GM12878 (cell line): ENCODE data around the gene LIMS1. TPM values are rescaled to one million over a fixed set of nuclear protein-coding genes. Genes with fewer than 3 reads are reported as not detected.

Experiments
- ATAC-seq: fragments of 200-7000 bp; cut with Tn5 transposase; 3 replicates; pipeline ENCODE4 v1.9.1; 2020; ENCODE audit warnings: mild to moderate bottlenecking, moderate library complexity
- BruUV-seq: library from RNA; stranded (reverse); fragments of 400-500 nt; replicated peaks from 2 replicates; lab custom pipeline; 2021; lab: Mats Ljungman, UMichigan
- CTCF ChIA-PET: fragments of 300-600 bp; sonication (Branson Sonifier 250); formaldehyde crosslinking; extraction: SDS; loops from one replicate; lab custom pipeline; 2021; ENCODE audit warnings: inconsistent platforms; lab: Yijun Ruan, JAX
- POLR2A ChIA-PET: fragments of 350-600 bp; formaldehyde crosslinking; extraction: SDS; loops from one replicate; lab custom pipeline; 2021; ENCODE audit warnings: inconsistent platforms; lab: Charles Lee
- RAD21 ChIA-PET: fragments of 300-600 bp; sonication (Branson Sonifier 250); formaldehyde crosslinking; loops from one replicate; lab custom pipeline; 2023; ENCODE audit warnings: antibody characterized with exemption; ENCODE audit not compliant: unreplicated experiment; lab: Charles Lee
- SMC1A ChIA-PET: fragments of 300-600 bp; sonication (Branson Sonifier 250); formaldehyde crosslinking; loops from one replicate; lab custom pipeline; 2023; ENCODE audit not compliant: unreplicated experiment, uncharacterized antibody; lab: Charles Lee
- DNase-seq: peaks from one replicate; pipeline ENCODE4 v3.0.0-alpha.2; 2011; ENCODE audit warnings: low read depth, low spot score
- FAIRE-seq: peaks from 3 replicates; lab custom pipeline; 2011; peaks lifted over from hg19 to GRCh38; lab: Jason Lieb, UNC
- H2AFZ ChIP-seq: 2 replicates; pipeline ENCODE4 v1.6.0; 2011; ENCODE audit warnings: low read depth, low read length, control low read depth; ENCODE audit not compliant: control insufficient read depth
- H3K27ac ChIP-seq: 2 replicates; pipeline ENCODE4 v1.5.1; 2011; ENCODE audit warnings: control low read depth; ENCODE audit not compliant: control insufficient read depth, insufficient read depth
- H3K27me3 ChIP-seq, 2 experiments: replicated peaks in 1 of 2; 2 replicates each; pipeline versions ENCODE4 v1.6.0 to v1.6.1; 2011; ENCODE audit warnings: low read length in 1 of 2; ENCODE audit not compliant: control insufficient read depth in 2 of 2, insufficient read depth in 2 of 2
- H3K36me3 ChIP-seq, 2 experiments: 2 replicates each; pipeline ENCODE4 v1.5.1; 2011; ENCODE audit warnings: low read length in 1 of 2; ENCODE audit not compliant: control insufficient read depth in 2 of 2, insufficient read depth in 2 of 2
- H3K4me1 ChIP-seq: 2 replicates; pipeline ENCODE4 v1.6.1; 2011; ENCODE audit warnings: mild to moderate bottlenecking, low read length, moderate library complexity, mixed read lengths; ENCODE audit not compliant: control insufficient read depth, insufficient read depth
- H3K4me2 ChIP-seq: 2 replicates; pipeline ENCODE4 v1.6.0; 2011; ENCODE audit warnings: control low read depth; ENCODE audit not compliant: control insufficient read depth, insufficient read depth
- H3K4me3 ChIP-seq: fragments of 200-600 bp; sonication (generic); 2 replicates; pipeline ENCODE4 v1.5.1; 2016
- H3K79me2 ChIP-seq: 2 replicates; pipeline ENCODE4 v1.6.0; 2011; ENCODE audit warnings: low read length; ENCODE audit not compliant: control insufficient read depth, insufficient read depth
- H3K9ac ChIP-seq: 2 replicates; pipeline ENCODE4 v1.8.0; 2011; ENCODE audit warnings: low read length, control low read depth, mixed read lengths; ENCODE audit not compliant: control insufficient read depth, insufficient read depth
- H3K9me3 ChIP-seq: replicated peaks from 3 replicates; pipeline ENCODE4 v1.5.1; 2011; ENCODE audit warnings: mild to moderate bottlenecking, low read length; ENCODE audit not compliant: control insufficient read depth, insufficient read depth
- H4K20me1 ChIP-seq: 2 replicates; pipeline ENCODE4 v1.6.0; 2011; ENCODE audit not compliant: control insufficient read depth, insufficient read depth
- GABPA ChIP-seq: IDR thresholded peaks from 2 replicates; pipeline ENCODE4 v1.6.1; 2014; ENCODE audit warnings: antibody characterized with exemption, low read depth, mild to moderate bottlenecking, inconsistent platforms
- MTA2 ChIP-seq: fragments of 450-650 bp; IDR thresholded peaks from 2 replicates; pipeline ENCODE4 v1.6.1; 2016; ENCODE audit warnings: low read depth, mild to moderate bottlenecking, moderate library complexity
- SP1 ChIP-seq: IDR thresholded peaks from one replicate; pipeline ENCODE4 v1.6.1; 2011; ENCODE audit warnings: low read depth, low read length
- SRF ChIP-seq, 2 experiments: IDR thresholded peaks; 2 replicates each; pipeline ENCODE4 v1.6.1; 2011; ENCODE audit warnings: low read depth in 2 of 2, low read length in 2 of 2, mild to moderate bottlenecking in 1 of 2, moderate library complexity in 1 of 2
- STAT1 ChIP-seq: fragments of 450-650 bp; conservative IDR thresholded peaks from 2 replicates; pipeline ENCODE4 v1.6.1; 2014; ENCODE audit warnings: antibody characterized with exemption, mild to moderate bottlenecking
- WGBS: methylation state at CpG from one replicate; pipeline ENCODE4 v1.1.6; 2016; ENCODE audit warnings: low lambda C conversion rate; ENCODE audit not compliant: insufficient replicate concordance, insufficient coverage; ENCODE audit errors: missing lambda C conversion rate; 5-methylcytosine and 5-hydroxymethylcytosine counted together
- in situ Hi-C: fragments of 300-500 bp; cut with MboI; formaldehyde crosslinking; loops from 9 replicates; pipeline ENCODE4 v1.14.3; 2018; ENCODE audit warnings: mixed read lengths
- intact Hi-C: fragments of 100-400 bp; cut with micrococcal nuclease; formaldehyde crosslinking; loops from one replicate; pipeline ENCODE4 v1.14.2; 2022; ENCODE audit not compliant: unreplicated experiment
- polyA plus RNA-seq, 11 experiments: library from polyadenylated mRNA; depleted of rRNA in 4 of 11; unstranded in 6 of 11; stranded (reverse) in 5 of 11; fragments of >200 nt; fragmentation: Nextera tagmentation in 4 of 11; fragmentation: Illumina TruSeq in 1 of 11; extraction: Ambion mirVana in 4 of 11; extraction: Trizol in 1 of 11; gene quantifications; 1 replicate in 1 of 11; 2 replicates in 10 of 11; pipeline versions ENCODE4 v1.2.1 to v1.2.3, GENCODE V29; 2011 to 2016; ENCODE audit warnings: inconsistent platforms in 2 of 11, missing spikeins in 2 of 11, low read depth in 1 of 11
- total RNA-seq, 4 experiments: library from RNA; depleted of rRNA in 3 of 4; stranded (reverse); fragments of >200 nt in 3 of 4; fragmentation: Illumina TruSeq in 1 of 4; extraction: Trizol in 1 of 4; gene quantifications; 2 replicates each; pipeline versions ENCODE4 v1.2.1 to v1.2.3, GENCODE V29; 2013 to 2021
- TF ChIP-seq, protein P1 (sequence below): fragments of 450-650 bp; formaldehyde crosslinking; IDR thresholded peaks from 2 replicates; pipeline ENCODE4 v1.4.0; 2022; ENCODE audit warnings: mild to moderate bottlenecking, moderate library complexity
- TF ChIP-seq, protein P2 (sequence below): fragments of 450-650 bp; IDR thresholded peaks from 2 replicates; pipeline ENCODE4 v1.6.1; 2016; ENCODE audit warnings: mild to moderate bottlenecking
- TF ChIP-seq, protein P3 (sequence below): IDR thresholded peaks from 2 replicates; pipeline ENCODE4 v1.6.1; 2012; ENCODE audit warnings: low read depth, low read length, improper control_type of control experiment
- TF ChIP-seq, protein P4 (sequence below): IDR thresholded peaks from 2 replicates; pipeline ENCODE4 v1.6.1; 2012; ENCODE audit warnings: low read length, inconsistent platforms

Gene LIMS1
- total and polyA plus RNA-seq, 10 of the 15 experiments (the other 5 are each of a cell fraction or from before 2014, with no cell fraction given) = 15.7 to 98.1 (median 43.9) TPM

DNA sequence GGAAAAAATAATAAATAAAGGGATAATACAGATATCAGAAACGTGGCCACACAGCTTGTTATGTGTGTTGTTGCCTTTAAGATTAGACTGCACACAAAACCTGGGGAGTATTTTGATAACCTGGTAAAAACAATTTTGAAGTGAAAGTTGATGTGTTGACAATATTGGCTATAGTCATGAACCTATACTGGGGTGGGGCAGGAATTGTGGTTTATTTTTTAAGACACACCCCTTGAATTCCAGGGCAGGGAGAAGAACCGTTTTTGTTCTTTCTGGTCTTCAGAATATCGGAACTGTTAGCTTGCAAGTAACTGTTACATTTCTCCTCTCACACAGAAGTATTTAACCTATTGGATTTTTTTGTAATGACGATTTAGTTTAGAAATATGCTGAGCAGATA lies 80.4 kb downstream of the LIMS1 start (continued):
- TF ChIP-seq, protein P1, sequence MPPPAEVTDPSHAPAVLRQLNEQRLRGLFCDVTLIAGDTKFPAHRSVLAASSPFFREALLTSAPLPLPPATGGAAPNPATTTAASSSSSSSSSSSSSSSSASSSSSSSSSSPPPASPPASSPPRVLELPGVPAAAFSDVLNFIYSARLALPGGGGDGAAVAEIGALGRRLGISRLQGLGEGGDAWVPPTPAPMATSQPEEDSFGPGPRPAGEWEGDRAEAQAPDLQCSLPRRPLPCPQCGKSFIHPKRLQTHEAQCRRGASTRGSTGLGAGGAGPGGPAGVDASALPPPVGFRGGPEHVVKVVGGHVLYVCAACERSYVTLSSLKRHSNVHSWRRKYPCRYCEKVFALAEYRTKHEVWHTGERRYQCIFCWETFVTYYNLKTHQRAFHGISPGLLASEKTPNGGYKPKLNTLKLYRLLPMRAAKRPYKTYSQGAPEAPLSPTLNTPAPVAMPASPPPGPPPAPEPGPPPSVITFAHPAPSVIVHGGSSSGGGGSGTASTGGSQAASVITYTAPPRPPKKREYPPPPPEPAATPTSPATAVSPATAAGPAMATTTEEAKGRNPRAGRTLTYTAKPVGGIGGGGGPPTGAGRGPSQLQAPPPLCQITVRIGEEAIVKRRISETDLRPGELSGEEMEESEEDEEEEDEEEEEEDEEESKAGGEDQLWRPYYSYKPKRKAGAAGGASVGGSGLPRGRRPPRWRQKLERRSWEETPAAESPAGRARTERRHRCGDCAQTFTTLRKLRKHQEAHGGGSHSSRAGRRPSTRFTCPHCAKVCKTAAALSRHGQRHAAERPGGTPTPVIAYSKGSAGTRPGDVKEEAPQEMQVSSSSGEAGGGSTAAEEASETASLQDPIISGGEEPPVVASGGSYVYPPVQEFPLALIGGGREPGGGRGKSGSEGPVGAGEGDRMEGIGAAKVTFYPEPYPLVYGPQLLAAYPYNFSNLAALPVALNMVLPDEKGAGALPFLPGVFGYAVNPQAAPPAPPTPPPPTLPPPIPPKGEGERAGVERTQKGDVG (CRISPR knock-in tag) = no peak
- TF ChIP-seq SP1 (no peak), STAT1 (no peak), GABPA (no peak), MTA2 (no peak)

- H3K79me2 ChIP-seq = peaks cover 9% of the 10 kb centered on the region
These were observed 81.3 kb downstream of the LIMS1 start for GRCh38 chr2:108615480-108616090.

More at GRCh38 chr2:108615480-108616090, 81.3 kb downstream of the LIMS1 start:
- no peak overlapping the region for H3K4me3 ChIP-seq
- ATAC-seq = no peak
- H3K36me3 ChIP-seq = no peaks in the 10 kb centered on the region
- ChIA-PET POLR2A (interaction anchor here (0.6 to 1.9 kb wide), 5 partner anchors 9 to 86 kb away, joined by 3 to 10 read pairs (median 6); no protein-coding TSS in a partner anchor), RAD21 (interaction anchor here (3.0 to 10.2 kb wide), 2 partner anchors 9 to 16 kb away, joined by 6 to 441 read pairs; no protein-coding TSS in a partner anchor), SMC1A (interaction anchor here (1.1 to 19.4 kb wide), 4 partner anchors 9 to 40 kb away, joined by 5 to 800 read pairs (median 13); no protein-coding TSS in a partner anchor), CTCF (interaction anchor here (1.1 to 10.4 kb wide), 3 partner anchors 9 to 17 kb away, joined by 3 to 441 read pairs (median 7); no protein-coding TSS in a partner anchor)
- H3K9me3 ChIP-seq = no peaks in the 10 kb centered on the region
- H3K9ac ChIP-seq = no peak overlapping the region
- no peak overlapping the region for H3K27ac ChIP-seq
- H3K4me2 ChIP-seq = no peak overlapping the region
- H3K27me3 ChIP-seq = no peaks in the 10 kb centered on the region
- intact Hi-C loops = no loop called here
- no peak overlapping the region for H2AFZ ChIP-seq
- peaks cover 39% of the 10 kb centered on the region for H3K4me1 ChIP-seq
- in situ Hi-C loops = no loop called here
- no TSS peak for BruUV-seq
- DNase-seq = no peak
- peaks cover 4% of the 10 kb centered on the region; the same call in 1 of the 2 replicates for H4K20me1 ChIP-seq
- FAIRE-seq = no peak
- 82% methylated on average over 2 of the region's 2 CpGs for WGBS
- peak in 1 of 2 experiments; percentile 58; a peak in 1 of 4 replicates for TF ChIP-seq SRF (IDR thresholded peaks at IDR 0.05; ENCODE audit: low read depth in 2 of 2, low read length in 2 of 2)
- TF ChIP-seq, protein P2, sequence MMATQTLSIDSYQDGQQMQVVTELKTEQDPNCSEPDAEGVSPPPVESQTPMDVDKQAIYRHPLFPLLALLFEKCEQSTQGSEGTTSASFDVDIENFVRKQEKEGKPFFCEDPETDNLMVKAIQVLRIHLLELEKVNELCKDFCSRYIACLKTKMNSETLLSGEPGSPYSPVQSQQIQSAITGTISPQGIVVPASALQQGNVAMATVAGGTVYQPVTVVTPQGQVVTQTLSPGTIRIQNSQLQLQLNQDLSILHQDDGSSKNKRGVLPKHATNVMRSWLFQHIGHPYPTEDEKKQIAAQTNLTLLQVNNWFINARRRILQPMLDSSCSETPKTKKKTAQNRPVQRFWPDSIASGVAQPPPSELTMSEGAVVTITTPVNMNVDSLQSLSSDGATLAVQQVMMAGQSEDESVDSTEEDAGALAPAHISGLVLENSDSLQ = peak; percentile 33; the same call in 1 of the 2 replicates
- TF ChIP-seq, protein P3, sequence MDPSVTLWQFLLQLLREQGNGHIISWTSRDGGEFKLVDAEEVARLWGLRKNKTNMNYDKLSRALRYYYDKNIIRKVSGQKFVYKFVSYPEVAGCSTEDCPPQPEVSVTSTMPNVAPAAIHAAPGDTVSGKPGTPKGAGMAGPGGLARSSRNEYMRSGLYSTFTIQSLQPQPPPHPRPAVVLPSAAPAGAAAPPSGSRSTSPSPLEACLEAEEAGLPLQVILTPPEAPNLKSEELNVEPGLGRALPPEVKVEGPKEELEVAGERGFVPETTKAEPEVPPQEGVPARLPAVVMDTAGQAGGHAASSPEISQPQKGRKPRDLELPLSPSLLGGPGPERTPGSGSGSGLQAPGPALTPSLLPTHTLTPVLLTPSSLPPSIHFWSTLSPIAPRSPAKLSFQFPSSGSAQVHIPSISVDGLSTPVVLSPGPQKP = peak; percentile 17; the same call in 1 of the 2 replicates
- TF ChIP-seq, protein P4, sequence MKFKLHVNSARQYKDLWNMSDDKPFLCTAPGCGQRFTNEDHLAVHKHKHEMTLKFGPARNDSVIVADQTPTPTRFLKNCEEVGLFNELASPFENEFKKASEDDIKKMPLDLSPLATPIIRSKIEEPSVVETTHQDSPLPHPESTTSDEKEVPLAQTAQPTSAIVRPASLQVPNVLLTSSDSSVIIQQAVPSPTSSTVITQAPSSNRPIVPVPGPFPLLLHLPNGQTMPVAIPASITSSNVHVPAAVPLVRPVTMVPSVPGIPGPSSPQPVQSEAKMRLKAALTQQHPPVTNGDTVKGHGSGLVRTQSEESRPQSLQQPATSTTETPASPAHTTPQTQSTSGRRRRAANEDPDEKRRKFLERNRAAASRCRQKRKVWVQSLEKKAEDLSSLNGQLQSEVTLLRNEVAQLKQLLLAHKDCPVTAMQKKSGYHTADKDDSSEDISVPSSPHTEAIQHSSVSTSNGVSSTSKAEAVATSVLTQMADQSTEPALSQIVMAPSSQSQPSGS = no peak
